Adipocyte (in vitro differentiated cells): ENCODE results near the gene SLC7A7.
A peak's percentile ranks its signal among the peaks of the same experiment; 100 is the strongest.

Experiments used
- DNase-seq: peaks from one replicate; pipeline ENCODE4 v3.0.0-alpha.2; 2015; ENCODE audit warnings: low read depth
- H3K27me3 ChIP-seq: replicated peaks from 2 replicates; pipeline ENCODE4 v1.7.0; 2013; ENCODE audit warnings: mild to moderate bottlenecking, low read length, moderate library complexity; ENCODE audit not compliant: control insufficient read depth, insufficient read depth
- H3K36me3 ChIP-seq: 2 replicates; pipeline ENCODE4 v1.7.0; 2013; ENCODE audit warnings: low read length, mild to moderate bottlenecking, moderate library complexity; ENCODE audit not compliant: control insufficient read depth, insufficient read depth, severe bottlenecking
- H3K4me1 ChIP-seq: 2 replicates; pipeline ENCODE4 v1.7.0; 2013; ENCODE audit warnings: mild to moderate bottlenecking, low read length, moderate library complexity; ENCODE audit not compliant: control insufficient read depth, insufficient read depth
- H3K4me3 ChIP-seq: 2 replicates; pipeline ENCODE4 v1.7.0; 2013; ENCODE audit warnings: mild to moderate bottlenecking, low read length, moderate library complexity
- H3K9ac ChIP-seq: 2 replicates; pipeline ENCODE4 v1.7.0; 2013; ENCODE audit warnings: mild to moderate bottlenecking, low read length, moderate library complexity
- H3K9me3 ChIP-seq: 2 replicates; pipeline ENCODE4 v1.7.0; 2013; ENCODE audit warnings: mild to moderate bottlenecking, low read length, moderate library complexity; ENCODE audit not compliant: control insufficient read depth

Gene SLC7A7

DNA sequence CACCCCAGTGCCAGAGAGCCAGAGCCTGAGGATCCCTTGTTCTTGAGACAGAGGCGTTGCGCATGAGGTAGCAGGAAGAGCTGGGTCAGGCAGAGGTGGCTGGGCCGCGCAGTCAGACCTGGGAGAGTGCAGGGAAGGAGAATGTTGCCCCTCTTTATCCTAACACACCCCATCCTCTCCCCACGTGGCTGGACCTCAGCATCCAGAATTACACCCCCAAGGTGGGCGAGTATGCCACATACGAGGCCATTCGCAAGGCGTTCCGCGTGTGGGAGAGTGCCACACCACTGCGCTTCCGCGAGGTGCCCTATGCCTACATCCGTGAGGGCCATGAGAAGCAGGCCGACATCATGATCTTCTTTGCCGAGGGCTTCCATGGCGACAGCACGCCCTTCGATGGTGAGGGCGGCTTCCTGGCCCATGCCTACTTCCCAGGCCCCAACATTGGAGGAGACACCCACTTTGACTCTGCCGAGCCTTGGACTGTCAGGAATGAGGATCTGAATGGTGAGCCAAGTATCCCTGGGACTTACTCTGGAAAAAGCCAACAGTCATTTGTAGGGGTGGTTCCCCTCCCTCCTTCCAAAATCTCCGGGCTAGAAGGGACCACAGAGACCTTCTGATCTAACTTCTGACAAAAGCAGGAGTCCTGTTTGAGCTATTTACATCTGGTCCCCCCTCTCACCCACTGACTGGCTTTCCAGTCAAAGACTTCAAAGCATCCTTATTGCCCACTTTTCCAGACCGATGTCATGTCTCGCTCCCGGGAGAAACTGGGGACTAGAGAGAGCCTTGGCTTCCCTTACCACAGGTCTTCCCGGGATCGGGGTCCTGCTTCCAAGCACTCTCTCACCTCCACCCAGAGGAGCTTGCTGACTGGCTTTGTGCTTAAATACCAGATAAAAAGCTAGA lies 27.2 kb upstream of the SLC7A7 start:
- Histone ChIP-seq H3K27me3 (no peaks in the 10 kb centered on the region), H3K4me1 (peaks cover 65% of the 10 kb centered on the region), H3K9me3 (no peaks in the 10 kb centered on the region), H3K4me3 (no peak overlapping the region), H3K36me3 (peaks cover 63% of the 10 kb centered on the region), H3K9ac (peak overlapping the region; percentile 76)
- DNase-seq, result no peak

DNA sequence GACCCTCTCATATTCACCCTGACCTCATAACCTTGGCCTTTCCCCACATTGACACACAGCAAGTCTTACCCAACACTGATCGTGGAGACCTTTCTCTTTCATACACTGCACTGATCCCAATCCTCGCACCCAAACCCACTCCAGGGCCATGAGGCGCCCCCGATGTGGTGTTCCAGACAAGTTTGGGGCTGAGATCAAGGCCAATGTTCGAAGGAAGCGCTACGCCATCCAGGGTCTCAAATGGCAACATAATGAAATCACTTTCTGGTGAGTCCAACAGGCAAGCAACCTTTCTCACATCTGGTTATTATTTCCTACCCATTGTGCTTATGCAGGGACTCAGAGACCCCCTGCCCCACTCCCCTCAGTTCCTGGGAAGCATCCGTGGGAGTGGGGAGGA lies 26.5 kb upstream of the SLC7A7 start:
- H3K4me3 ChIP-seq, result no peak overlapping the region
- peaks cover 60% of the 10 kb centered on the region for H3K36me3 ChIP-seq
- H3K4me1 ChIP-seq, result peaks cover 62% of the 10 kb centered on the region
- DNase-seq, result no peak
- H3K9me3 ChIP-seq, result no peaks in the 10 kb centered on the region
- H3K9ac ChIP-seq, result peak overlapping the region; percentile 76
- H3K27me3 ChIP-seq, result no peaks in the 10 kb centered on the region

DNA sequence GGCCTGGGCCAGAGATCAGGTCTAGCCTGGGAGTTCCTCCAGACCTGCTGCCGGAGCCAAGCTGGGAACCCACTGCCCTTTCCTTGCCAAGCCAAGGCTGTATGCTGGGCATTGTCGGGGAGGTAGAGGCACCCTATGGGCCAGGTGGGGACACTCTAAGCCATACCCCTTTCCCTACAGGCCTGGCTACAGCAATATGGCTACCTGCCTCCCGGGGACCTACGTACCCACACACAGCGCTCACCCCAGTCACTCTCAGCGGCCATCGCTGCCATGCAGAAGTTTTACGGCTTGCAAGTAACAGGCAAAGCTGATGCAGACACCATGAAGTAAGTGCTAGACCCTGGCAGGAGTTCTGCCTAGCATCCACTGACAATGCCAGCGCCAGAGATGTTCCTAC lies 26.1 kb upstream of the SLC7A7 start:
- Histone ChIP-seq H3K9me3 (no peaks in the 10 kb centered on the region), H3K27me3 (no peaks in the 10 kb centered on the region), H3K36me3 (peaks cover 56% of the 10 kb centered on the region), H3K4me3 (no peak overlapping the region), H3K4me1 (peaks cover 57% of the 10 kb centered on the region), H3K9ac (peak overlapping the region; percentile 76)
- DNase-seq, result no peak

DNA sequence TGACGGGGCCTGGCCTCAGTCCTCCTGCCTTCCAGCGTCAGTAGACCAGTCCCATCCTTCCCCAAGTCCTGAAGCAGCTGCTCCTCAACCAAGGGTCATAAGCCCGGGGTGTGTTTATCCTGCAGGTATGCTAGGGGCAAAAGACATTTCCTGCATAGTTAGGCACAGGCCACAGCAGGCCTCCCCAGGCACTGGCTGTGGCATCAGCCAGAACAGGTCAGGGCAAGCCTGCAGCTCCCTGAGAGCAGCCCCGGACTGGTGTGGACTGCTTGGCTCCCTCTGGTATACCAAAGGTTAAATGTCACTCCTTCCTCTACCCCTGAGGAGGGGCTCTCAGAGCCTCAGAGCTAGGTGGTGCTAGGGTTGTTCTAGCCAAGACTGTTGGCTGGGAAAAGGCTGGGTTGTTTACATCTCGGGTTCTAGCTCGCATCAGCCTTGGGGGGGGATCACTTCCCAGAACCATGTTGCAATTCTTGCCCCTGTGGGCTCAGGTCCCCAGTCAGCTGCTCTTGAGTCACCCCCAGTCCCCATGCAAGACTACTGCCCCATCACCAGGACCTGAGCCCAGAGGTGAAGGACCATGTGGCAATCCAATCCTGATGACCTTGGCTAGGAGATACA lies 24.0 kb upstream of the SLC7A7 start:
- Histone ChIP-seq H3K4me1 (peaks cover 44% of the 10 kb centered on the region), H3K27me3 (no peaks in the 10 kb centered on the region), H3K4me3 (peak overlapping the region; percentile 97), H3K36me3 (peaks cover 38% of the 10 kb centered on the region), H3K9ac (peak overlapping the region; percentile 100), H3K9me3 (no peaks in the 10 kb centered on the region)
- peak; percentile 49 for DNase-seq

DNA sequence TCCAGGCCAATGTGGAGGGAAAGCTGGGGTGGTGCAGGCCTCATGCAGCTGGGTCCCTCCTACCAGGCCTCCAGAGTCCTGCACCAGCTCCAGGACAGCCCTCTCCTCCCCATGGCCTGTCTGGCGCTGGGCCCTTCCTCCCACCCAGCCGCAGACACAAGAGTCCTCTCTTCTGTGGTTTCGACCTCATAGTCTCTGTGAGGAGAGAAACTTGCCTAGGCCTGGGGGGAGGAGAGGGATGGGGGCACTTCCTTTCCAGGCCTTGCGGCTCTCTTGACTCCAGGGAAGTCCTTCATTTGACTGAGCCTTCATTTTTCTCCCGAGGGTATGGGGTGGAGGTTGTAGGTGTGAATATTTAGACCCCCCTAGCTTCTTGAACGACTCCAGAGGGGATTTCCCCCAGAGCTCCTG lies 23.4 kb upstream of the SLC7A7 start:
- peaks cover 38% of the 10 kb centered on the region for H3K36me3 ChIP-seq
- no peaks in the 10 kb centered on the region for H3K27me3 ChIP-seq
- H3K9ac ChIP-seq, result peak overlapping the region; percentile 100
- peak overlapping the region; percentile 97 for H3K4me3 ChIP-seq
- H3K4me1 ChIP-seq, result peaks cover 44% of the 10 kb centered on the region
- peak; percentile 66 for DNase-seq
- H3K9me3 ChIP-seq, result no peaks in the 10 kb centered on the region

DNA sequence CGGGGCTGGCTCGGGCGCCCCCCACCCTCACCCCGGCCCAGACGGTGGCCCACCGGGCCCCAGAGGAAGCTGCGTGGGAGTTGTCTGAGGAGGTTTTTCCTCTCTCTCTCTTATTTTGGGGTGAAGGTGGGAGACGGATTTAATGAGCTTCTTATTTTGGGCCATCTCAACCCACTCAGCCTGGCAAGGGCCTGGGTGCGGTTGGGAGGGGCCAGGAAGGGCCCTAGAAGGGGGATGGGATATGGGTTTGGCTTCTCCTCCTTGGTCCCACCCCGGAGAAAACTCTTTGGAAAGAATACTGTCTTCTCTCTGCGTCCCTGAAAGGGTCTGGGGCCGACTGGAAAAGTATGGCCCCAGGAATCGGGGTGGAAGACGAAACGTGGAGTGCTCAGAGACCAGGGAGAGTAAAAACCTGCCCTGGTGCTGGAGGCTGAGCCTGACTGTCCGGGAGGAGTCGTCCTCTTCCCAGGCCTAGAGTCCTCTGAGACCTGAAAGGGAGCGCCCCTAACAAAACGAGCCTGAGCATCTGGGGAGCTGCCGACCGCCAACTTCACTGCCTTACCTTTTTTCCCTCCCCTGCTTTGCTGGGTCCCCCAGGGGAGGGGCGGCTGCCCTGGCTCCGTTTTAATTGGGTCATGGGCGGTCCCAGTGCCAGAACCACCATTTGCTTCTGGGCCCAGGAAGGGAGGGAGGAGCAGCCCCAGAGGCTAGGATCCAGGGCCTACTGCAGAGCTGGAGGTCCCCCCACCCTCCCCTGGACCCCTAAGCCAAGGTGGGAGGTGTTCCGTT lies 22.7 kb upstream of the SLC7A7 start:
- H3K36me3 ChIP-seq, result peaks cover 35% of the 10 kb centered on the region
- peak overlapping the region; percentile 100 for H3K9ac ChIP-seq
- peaks cover 44% of the 10 kb centered on the region for H3K4me1 ChIP-seq
- H3K27me3 ChIP-seq, result no peaks in the 10 kb centered on the region
- H3K9me3 ChIP-seq, result no peaks in the 10 kb centered on the region
- peak; percentile 69 for DNase-seq
- H3K4me3 ChIP-seq, result peak overlapping the region; percentile 97

DNA sequence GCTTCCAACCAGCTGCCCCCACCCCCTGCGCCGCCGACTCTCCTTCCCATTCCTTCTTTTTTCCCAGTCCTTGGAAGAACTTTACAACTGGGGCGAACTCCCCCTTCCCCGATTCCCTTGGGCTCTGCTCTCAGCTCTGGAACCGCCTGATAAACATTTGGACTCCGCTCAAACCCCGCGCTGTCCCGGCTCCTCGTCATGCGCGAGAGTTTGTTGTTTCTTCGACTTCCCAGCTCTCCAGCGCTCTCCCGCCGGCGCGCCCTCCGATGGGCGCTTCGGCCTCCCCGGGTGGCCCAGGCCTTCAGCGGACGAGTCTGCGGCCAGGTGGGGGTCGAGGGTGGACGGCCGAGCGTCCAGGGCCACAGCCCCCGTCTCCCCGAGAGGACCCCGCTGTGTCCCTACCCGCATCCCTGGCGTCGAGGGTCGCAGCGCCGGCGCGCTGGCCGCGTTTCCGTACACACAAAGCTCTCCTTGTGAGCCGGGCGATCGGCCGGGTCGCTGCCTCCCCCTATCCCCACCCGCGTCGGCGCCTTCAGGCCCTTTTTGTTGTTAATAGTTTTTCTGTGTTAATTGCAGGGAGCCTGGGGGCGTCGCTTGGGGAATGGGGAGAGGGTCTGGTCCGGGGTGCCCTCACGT lies 22.0 kb upstream of the SLC7A7 start:
- Histone ChIP-seq H3K4me3 (peak overlapping the region; percentile 97), H3K9ac (peak overlapping the region; percentile 100), H3K36me3 (peaks cover 28% of the 10 kb centered on the region), H3K9me3 (no peaks in the 10 kb centered on the region), H3K27me3 (no peaks in the 10 kb centered on the region), H3K4me1 (peaks cover 37% of the 10 kb centered on the region)
- peak; percentile 77 for DNase-seq

DNA sequence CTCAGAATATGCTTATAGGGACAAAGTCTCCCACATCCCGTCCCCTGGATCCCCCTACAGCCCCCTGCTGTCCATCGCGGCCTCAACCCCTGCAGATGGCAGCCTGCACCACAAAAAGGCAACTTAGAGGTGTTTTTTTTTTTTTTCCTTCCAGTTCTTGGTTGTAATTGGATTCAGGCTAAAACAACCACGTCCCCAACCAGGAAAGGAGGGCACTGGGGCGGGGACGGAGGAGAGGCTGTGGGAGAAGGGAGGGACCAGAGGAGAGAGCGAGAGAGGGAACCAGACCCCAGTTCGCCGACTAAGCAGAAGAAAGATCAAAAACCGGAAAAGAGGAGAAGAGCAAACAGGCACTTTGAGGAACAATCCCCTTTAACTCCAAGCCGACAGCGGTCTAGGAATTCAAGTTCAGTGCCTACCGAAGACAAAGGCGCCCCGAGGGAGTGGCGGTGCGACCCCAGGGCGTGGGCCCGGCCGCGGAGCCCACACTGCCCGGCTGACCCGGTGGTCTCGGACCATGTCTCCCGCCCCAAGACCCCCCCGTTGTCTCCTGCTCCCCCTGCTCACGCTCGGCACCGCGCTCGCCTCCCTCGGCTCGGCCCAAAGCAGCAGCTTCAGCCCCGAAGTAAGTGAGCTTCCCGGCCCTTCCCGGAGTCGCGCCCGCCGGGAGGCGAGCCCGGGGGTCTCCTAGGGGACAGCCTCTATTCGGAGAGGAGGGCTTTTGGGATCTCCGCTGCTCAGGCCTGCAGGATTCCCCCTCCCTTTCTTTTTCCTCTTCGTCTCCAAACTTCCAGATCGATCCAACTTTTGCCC lies 21.3 kb upstream of the SLC7A7 start, which contains the start of gene MMP14:
TSS of gene MMP14 (plus strand) at position 285 of the 813 bp plus-strand sequence. CDS start at position 518, 233 bp downstream.
- Histone ChIP-seq H3K9ac (peak within 1 kb of the TSS; percentile 100), H3K4me1 (peaks cover 30% of the 10 kb centered on the region), H3K27me3 (no peaks in the 10 kb centered on the region), H3K36me3 (peaks cover 21% of the 10 kb centered on the region), H3K9me3 (no peaks in the 10 kb centered on the region), H3K4me3 (peak within 1 kb of the TSS; percentile 97)
- DNase-seq, result peak; percentile 95

DNA sequence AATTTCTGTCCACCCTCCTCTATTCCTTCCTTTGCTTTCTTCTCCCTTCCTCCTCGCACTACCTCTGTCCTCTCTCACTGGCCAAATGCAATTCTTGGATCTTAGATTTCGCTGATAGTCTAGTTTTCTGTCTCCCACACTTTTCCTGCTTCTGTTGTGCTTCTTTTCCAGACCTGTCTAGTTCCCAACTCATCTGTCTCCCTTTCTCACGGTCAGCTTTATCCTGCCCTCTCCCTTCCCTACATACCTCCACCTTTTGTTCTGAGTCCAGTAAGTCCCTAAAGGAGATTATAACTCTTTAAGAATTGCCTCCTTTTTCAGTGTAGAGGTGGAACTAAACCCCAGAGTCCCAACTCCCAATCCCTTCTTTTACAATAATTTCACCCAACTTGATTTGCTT lies 20.3 kb upstream of the SLC7A7 start:
- DNase-seq, result no peak
- H3K4me1 ChIP-seq, result peaks cover 23% of the 10 kb centered on the region
- no peaks in the 10 kb centered on the region for H3K27me3 ChIP-seq
- no peaks in the 10 kb centered on the region for H3K9me3 ChIP-seq
- H3K4me3 ChIP-seq, result no peak overlapping the region
- peaks cover 11% of the 10 kb centered on the region for H3K36me3 ChIP-seq
- peak overlapping the region; percentile 100 for H3K9ac ChIP-seq

DNA sequence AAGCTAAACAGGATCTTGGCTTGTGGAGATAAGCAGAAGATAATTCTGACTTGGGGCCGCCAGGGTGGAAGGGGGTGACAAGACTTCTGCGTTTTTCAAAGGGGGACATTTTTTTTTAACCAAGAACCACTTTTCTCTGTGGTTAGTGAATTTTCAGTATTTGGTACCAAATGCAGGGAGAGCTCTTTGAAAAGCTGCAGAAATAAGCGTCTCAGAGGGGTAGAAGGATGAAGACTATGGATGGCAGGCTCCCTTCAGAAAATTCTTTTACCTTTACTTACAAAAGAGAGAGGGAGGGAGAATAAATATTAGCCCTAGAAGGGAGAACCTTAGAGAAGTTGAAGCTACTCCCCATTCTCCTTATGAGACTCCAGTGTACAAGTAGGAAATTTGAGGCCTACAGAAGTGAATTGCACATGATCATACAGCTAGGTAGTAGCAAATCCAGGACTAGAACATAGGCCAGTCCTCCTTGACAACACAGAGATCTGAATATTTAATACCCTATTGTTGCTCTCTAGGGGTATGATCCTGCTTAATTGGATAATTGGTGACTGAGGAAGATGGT lies 15.3 kb upstream of the SLC7A7 start:
- no peak for DNase-seq
- Histone ChIP-seq H3K27me3 (no peaks in the 10 kb centered on the region), H3K4me3 (peak overlapping the region; percentile 95), H3K36me3 (peaks cover 11% of the 10 kb centered on the region), H3K4me1 (peaks cover 11% of the 10 kb centered on the region), H3K9ac (peak overlapping the region; percentile 91), H3K9me3 (no peaks in the 10 kb centered on the region)
